Midbrain (tissue), 1 donor: Measurements from ENCODE around the gene PHLDA1.

Experiments used
- DNase-seq: peaks from one replicate; lab custom pipeline; 2025; lab: John Stamatoyannopoulos, UW

PHLDA1 gene

DNA sequence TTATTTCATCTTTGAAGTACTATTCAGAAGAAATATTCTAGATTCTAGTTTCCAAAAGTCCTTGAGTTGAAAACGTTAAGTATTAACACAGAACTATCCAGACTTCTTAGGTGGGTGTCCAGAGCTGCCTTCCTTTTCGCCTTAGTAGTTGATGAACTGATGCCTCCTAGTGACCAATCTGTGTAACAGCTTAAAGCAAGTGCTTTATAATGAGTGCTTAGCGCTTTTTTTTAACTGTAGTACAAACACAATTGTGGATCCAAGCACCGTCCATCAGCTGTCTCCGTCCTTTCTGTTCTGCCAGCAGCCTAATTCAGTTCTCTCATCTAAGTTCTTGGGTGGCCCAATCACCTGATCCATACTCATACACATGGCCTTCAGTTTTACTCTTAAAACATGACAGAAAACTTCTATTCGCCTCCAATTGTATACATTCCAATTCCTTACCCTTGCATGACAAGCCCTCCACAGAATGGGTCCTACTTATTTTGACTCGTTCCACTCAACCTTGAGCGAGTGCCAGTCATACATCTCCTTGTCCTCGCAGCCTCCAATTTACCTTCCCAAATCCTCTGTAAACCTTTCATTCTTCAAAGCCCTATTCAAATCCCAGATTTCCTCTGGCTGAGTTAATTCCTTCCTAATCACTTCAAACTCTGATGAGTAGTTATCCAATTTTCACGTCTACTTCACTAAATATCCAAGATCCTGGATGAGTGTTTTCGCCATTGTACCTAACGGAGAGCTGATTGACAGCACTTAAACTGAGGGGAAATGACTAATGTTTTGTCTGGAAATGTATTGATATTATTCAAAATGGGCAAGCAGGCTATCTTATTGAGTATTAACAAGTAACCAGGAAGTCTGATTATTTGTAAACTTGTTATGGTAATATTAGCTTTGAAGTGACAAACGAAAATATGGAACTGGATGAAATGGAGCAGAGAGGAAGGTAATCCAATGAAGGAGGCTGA lies 5.8 kb upstream of the PHLDA1 start:
- peak; percentile 47 for DNase-seq

DNA sequence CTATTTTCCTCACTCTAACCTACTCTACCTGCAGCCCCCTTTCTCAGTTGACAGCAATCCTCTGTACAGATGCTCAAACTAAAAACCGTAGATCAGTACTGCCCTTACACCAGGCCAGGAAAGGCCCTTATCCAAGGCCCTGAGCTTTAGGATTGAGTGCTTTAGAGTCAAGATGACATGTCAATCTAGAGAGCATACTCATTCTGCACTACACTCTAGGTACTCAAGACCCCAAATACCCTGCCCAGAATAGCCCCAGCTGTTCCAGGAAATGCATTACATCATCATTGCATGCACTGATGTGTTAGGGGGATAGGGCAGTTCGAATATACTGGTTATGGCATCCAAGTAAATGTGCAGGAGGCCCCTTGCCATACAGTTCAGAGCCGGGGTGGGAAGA lies 3.5 kb upstream of the PHLDA1 start:
- DNase-seq = no peak

DNA sequence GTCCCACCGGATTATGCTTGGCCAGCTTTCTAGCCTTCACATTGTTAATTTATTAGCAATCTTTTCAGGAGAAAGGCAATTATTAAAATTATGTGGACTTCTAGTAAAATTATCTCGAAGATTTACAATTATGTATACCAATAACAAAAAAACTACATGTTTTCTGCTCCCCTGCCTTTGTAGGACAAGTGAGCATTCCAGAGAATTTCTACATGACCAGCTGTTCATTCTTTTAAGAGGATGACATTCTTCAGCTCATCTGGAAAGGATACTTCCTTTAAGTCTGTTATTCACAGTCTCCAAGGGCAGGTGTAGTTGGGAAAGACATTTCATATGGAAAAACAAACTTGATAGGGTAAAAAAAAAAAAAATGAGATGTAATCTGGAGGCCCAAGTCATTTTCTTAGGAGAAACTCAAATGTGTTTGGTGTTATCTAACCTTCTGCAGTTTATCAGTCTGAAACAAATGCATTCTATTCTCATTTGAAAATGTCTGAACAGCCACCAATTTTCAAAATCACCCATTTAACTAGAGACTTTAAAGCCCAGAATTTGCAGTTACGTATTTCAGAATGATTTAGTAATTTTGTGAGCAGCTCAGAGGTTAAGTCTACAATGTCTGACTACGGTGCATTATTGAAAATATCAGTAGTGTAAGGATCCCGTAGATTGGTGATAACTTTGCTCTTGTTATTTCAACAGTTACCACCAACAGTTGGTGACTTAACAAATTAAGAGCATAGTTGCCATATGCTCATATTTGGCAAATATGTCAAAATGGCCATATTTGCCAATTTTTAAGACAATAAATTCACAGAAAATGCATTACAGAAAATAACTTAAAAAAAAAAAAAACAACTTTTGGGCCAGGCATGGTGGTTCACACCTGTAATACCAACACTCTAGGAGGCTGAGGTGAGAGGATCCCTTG lies 1.8 kb upstream of the PHLDA1 start:
- no peak for DNase-seq

GRCh38 chr12:76032043-76032981 lies 736 bp upstream of the PHLDA1 start:
- DNase-seq = peak; percentile 38

DNA sequence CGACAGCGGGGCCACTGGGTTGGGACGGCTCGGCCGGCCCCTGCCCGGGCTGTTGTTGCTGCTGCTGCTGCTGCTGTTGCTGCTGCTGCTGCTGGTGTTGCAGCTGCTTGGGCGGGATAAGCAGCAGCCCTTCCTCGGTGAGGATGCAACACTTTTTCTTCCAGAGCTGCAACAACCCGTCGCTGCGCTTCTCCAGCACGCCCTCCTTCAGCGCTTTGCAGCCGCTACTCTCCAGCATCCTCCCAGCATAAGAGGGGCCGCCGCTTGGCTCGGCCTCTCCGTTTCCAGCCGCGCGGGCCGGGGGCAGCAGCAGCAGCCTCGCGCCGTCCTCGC lies 529 bp downstream of the PHLDA1 start:
- no peak for DNase-seq

GRCh38 chr12:76030341-76031080 lies 1.1 kb downstream of the PHLDA1 start:
- no peak for DNase-seq

- DNase-seq = no peak
These were observed 1.6 kb downstream of the PHLDA1 start for GRCh38 chr12:76029982-76030340.

GRCh38 chr12:76028571-76029277 lies 2.9 kb downstream of the PHLDA1 start:
- no peak for DNase-seq

DNA sequence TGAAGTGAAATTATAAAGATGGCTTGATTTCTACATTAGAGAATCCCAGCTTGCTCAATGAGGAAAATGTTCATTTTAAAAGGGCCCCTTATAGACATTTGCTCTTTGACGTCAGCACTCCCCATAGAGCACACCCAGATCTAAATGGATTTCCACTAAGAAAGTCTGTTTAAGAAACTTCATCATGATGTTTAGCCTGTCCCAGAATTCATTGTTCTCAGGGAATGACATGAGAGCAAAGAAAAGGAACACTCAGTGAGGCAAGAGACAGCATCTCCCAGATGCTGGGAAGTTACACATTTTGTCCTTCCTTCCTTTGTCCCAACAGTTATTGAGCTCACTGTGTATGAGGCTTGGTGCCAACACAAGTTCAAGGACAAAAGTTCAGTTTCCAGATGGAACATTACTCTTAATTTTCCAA lies 4.9 kb downstream of the PHLDA1 start:
- no peak for DNase-seq

DNA sequence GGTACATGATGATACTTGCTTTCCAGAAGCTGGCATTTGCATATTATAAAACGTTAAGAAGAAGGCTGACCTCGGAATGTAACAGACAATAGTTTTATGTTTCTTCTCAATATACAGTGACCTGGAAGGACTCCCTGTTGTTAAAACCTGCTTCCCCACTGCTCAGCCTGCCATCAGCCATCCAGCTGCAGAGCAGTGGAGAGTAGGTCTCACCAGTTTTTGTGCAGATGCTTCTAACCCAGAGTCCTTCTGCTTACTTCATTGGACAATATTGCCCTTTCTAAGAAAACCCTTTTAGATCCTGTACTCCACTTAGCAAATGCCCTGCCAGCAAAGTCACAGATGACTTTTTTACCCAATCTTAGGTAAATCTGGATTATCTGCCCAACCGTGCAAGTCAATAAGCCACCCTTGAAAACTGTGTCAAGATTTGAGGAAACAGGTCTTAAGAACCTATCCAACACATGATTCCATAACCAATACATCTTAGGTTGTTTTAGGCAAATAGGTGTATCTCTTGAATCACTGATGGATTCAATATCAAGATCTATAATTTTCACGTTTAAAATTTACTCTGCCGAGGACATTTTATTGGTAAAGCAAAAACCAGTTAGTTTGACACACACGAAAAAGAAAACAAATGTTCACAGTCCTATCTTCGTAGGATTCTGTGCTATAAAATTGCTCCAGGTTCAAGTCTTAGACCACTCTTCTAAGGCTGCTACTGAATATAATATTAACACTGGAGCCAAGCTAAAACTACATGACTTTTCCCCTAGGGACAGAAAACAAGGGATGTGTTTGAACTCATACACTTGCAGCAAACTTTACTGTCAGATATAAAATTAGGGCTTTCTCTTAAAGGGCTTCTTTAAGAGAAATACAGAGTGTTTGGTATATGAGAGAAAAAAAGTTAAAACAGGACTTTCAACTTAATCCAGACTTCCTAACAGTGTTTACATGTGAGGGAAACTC lies 5.7 kb downstream of the PHLDA1 start:
- DNase-seq = no peak

- no peak for DNase-seq
These were observed 6.5 kb downstream of the PHLDA1 start for GRCh38 chr12:76024942-76025600.

- no peak for DNase-seq
These were observed 7.3 kb downstream of the PHLDA1 start for GRCh38 chr12:76024102-76024781.

DNA sequence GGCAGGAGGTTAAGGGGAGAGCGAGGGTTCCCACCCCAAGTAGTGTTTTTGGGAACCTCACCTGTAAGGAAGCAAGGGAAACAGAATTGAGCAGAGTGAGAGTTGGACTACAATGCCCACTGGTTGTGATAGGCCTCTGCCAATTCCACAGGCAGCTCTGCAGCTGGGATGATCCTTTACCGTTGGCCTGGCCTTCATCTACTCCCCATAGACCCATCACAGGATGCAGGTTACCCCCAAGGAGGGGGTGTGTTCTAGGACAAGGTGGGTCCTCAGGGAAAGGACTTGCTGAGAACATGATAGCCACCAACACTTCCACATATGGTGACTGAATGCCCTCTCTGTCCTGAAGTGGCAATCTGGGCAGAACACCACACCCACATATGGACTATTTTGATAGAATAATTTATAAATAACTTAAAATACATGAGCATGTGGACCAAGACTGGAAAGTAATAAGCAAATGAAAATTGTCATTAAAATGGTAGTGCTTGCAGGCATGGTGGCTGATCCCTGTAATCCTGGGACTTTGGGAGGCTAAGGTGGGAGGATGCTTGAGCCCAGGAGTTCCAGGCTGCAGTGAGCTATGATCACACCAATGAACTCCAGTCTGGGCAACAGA lies 8.4 kb downstream of the PHLDA1 start:
- DNase-seq = no peak

- no peak for DNase-seq
These were observed 9.1 kb downstream of the PHLDA1 start for GRCh38 chr12:76022506-76022905.

DNA sequence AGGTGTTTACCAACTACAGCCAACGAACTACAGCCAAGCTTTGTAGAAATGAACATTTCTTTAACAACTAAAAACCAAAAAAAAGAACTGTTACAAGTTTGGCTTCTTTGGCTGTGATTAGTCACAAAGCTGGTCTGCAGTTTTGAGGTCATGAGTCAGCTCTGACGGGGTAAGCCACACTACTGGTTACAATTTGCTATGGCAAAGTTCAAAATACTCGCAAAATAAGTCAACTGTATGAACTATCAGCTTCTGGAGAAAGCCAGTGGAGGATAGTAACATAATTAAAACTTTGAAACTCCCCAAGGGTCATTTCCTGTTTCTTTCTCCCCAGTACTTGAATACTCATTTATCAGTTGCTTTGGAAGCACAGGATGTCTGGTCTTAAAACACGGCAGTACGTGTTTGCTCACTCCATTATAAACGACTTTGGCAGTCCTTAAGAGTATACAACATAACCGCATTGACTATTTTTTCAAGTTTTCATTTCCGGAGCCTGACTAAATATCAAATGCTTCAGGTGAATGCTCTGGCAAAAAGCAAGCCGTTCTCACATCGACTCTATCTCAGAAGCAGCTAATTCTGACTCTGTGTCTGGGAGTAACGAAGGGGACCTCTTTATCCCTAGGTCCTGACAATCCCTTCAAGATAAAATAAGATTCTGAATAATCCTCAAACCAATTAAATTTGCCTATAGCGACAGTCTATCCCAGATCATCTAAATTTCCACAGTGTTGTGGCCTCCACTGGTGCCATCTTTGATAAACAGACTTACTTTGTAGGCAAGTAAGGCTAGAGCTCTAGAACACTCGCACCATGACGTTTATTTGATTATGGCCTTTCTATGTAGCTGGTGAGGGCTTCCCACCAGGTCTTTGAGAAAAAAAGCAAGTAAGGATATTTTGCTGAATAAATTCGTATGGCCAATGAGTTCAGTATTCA lies 10.6 kb downstream of the PHLDA1 start:
- no peak for DNase-seq

GRCh38 chr12:76020281-76020680 lies 11.3 kb downstream of the PHLDA1 start:
- no peak for DNase-seq
